SH-SY5Y (cell line): Measurements from ENCODE around the gene TFB1M.

Source experiments
- GATA2 ChIP-seq: IDR thresholded peaks from 2 replicates; pipeline ENCODE4 v1.6.1; 2011; ENCODE audit warnings: mild to moderate bottlenecking, low read depth, low read length
- GATA3 ChIP-seq: IDR thresholded peaks from 2 replicates; pipeline ENCODE4 v1.6.1; 2011; ENCODE audit warnings: low read depth, mild to moderate bottlenecking, low read length, moderate library complexity

The TFB1M gene

DNA sequence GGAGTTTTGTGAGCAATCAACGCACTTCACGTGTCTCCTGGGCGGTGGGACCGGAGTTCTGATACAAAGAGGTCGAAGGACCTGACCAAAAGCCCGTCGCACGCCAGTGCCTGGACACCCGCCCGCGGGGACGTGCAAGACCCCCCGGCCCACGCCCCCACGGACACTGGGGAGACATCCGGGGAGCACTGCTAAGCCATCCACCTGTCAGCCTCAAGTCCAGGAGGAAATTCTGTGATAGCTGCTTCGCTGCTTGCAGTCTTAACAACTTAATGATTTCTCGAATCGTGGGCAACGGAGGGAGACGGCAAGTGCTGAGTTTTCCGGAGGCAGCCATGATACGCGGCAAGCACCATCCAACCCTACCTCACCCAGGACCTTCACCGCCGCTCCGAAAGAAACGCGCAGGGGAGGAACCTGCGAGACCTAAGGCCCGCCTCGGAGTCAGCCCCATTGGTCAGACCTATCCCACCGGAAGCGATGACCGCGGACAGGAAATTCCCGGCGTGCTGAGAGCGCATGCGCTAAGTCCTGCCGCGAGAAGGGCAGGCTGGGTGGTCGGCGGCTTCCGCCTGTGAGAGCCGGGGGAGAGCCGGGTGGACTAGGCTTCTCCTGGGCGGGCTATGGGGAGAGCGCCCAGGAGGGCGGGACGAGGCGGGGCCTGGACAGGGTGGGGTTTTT, at the start of gene TFB1M:
Gene TFB1M (minus strand): TSS at position 393 of the 681 bp plus-strand sequence. CDS start 56 bp downstream, at position 337.
- TF ChIP-seq GATA2 (no peak), GATA3 (no peak)

GRCh38 chr6:155354167-155354566, 39.9 kb upstream of the TFB1M start:
- TF ChIP-seq GATA2, result no peak
- TF ChIP-seq GATA3, result no peak

- TF ChIP-seq GATA3 (no peak), GATA2 (no peak)
Measured at GRCh38 chr6:155352811-155353210, 38.5 kb upstream of the TFB1M start.

GRCh38 chr6:155352130-155352420, 37.8 kb upstream of the TFB1M start:
- TF ChIP-seq GATA2 (no peak), GATA3 (no peak)

- TF ChIP-seq GATA2 (no peak), GATA3 (no peak)
Measured at GRCh38 chr6:155351273-155352129, 37.2 kb upstream of the TFB1M start.

- TF ChIP-seq GATA3 (no peak), GATA2 (no peak)
Measured at GRCh38 chr6:155349956-155350355, 35.7 kb upstream of the TFB1M start.

DNA sequence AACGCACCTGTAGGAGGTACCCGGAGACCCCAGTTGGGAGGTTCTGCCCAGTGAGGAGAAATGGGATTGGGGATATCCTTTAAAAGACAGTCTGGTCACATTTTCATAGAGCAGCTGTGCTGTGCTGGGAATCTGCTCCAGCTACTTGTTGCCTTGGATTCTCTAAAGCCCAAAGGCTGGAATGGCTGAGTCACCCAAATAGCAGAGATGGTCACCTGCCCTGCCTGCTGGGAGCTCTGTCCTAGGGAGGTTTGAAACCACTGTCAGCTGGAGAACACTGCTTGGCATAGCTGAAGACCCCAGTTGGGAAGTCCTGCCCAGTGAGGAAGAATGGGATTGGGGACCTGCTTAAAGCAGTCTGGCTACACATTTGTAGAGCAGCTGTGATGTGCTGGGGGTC, 34.8 kb upstream of the TFB1M start:
- TF ChIP-seq GATA2 (no peak), GATA3 (no peak)

- TF ChIP-seq GATA3 (no peak), GATA2 (no peak)
Measured at GRCh38 chr6:155347800-155348199, 33.5 kb upstream of the TFB1M start.

- TF ChIP-seq GATA3, result no peak
- TF ChIP-seq GATA2, result no peak
Measured at GRCh38 chr6:155346957-155347356, 32.7 kb upstream of the TFB1M start.

DNA sequence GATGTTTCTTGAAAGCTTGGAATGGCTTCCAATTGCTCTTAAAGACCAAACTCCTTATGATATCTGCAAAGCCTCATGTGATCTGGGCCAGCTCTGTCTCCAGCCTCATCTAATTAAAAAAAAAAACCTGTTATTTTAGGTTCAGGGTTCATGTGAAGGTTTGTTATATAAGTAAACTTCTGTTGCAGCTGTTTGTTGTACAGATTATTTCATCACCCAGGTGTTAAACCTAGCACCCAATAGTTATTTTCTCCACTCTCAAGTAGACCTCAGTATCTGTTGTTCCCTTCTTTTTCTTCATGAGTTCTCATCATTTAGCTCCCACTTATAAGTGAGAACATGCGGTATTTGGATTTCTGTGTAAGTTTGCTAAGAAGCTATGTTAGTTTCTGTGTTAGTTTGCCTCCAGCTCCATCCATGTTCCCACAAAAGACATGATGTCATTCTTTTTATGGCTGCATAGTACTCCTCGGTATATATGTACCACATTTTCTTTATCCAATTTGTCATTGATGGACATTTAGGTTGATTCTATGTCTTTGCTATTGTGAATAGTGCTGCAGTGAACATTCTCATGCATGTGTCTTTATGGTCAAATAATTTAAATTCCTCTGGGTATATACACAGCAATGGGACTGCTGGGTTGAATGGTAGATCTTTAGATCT, 30.2 kb upstream of the TFB1M start:
- TF ChIP-seq GATA2, result no peak
- TF ChIP-seq GATA3, result no peak

- TF ChIP-seq GATA2, result no peak
- TF ChIP-seq GATA3, result no peak
Measured at GRCh38 chr6:155341130-155341828, 27.0 kb upstream of the TFB1M start.

DNA sequence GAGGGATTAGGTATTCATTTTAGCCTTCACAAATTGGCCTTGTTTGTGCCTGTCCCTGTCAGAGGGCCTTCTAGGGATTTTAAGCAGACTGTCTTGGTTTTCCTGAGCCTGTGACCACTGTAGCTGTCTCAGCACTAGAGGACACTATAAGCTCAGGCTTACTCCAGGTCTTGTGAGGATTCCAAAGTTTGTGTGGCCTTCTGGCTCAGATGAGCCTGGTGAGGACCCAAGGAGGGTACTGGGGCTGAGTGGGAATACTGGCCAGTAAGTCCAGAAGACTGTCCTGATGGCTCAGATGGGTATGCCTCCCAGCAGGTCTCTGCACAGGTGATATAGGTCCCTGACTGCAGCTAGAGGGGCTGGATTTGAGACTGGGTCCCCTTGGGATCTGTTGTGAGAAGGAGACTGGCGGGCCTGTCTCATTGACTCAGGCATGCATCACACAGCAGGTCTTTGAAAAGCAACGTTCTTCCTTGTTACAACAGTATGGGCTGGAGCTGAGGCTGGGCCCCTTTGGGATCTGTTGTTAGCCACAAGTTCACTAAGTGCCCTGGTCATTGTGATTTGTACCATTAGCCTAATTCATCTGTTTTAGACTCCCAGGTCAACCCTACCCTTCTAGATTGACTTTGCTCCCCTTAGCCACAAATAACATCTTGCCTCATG, 26.3 kb upstream of the TFB1M start:
- TF ChIP-seq GATA2, result no peak
- TF ChIP-seq GATA3, result no peak

- TF ChIP-seq GATA3 (no peak), GATA2 (no peak)
Measured at GRCh38 chr6:155335265-155335664, 21.0 kb upstream of the TFB1M start.
